Measurements from ENCODE around the gene PCDHGA11.
"Not testable (repeated sequence)": the region's sequence is repeated elsewhere in the genome, so short reads cannot be mapped to it uniquely, and the experiment has no call there.

The PCDHGA11 gene

GRCh38 chr5:141420855-141421488, at the start of gene PCDHGA11:
PCDHGA11 (plus strand) TSS chr5:141421051; CDS start chr5:141421228, 177 bp downstream.
- H3K4me3 ChIP-seq (ENCODE audit: control insufficient read depth, low read depth, low read length): peak within 1 kb of the TSS; percentile 59
- peak; percentile 80 for DNase-seq (ENCODE audit: low read depth)
- TF ChIP-seq, protein P1, sequence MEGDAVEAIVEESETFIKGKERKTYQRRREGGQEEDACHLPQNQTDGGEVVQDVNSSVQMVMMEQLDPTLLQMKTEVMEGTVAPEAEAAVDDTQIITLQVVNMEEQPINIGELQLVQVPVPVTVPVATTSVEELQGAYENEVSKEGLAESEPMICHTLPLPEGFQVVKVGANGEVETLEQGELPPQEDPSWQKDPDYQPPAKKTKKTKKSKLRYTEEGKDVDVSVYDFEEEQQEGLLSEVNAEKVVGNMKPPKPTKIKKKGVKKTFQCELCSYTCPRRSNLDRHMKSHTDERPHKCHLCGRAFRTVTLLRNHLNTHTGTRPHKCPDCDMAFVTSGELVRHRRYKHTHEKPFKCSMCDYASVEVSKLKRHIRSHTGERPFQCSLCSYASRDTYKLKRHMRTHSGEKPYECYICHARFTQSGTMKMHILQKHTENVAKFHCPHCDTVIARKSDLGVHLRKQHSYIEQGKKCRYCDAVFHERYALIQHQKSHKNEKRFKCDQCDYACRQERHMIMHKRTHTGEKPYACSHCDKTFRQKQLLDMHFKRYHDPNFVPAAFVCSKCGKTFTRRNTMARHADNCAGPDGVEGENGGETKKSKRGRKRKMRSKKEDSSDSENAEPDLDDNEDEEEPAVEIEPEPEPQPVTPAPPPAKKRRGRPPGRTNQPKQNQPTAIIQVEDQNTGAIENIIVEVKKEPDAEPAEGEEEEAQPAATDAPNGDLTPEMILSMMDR (conservative IDR thresholded peaks at IDR 0.05; ENCODE audit: control insufficient read depth, insufficient read depth, low read depth, low read length): peak; percentile 75

GRCh38 chr5:141371572-141372475, 49.0 kb upstream of the PCDHGA11 start:
- no peak overlapping the region for H3K4me3 ChIP-seq (ENCODE audit: control insufficient read depth, low read depth, low read length)
- TF ChIP-seq, protein P1 (conservative IDR thresholded peaks at IDR 0.05; ENCODE audit: control insufficient read depth, insufficient read depth, low read depth, low read length): no peak
- DNase-seq (ENCODE audit: low read depth): no peak

- H3K4me3 ChIP-seq (ENCODE audit: control insufficient read depth, low read depth, low read length): peak within 1 kb of the TSS; percentile 44
- TF ChIP-seq, protein P1 (conservative IDR thresholded peaks at IDR 0.05; ENCODE audit: control insufficient read depth, insufficient read depth, low read depth, low read length): peak; percentile 64
- peak; percentile 50 for DNase-seq (ENCODE audit: low read depth)
Observed at GRCh38 chr5:141373673-141374317, 47.1 kb upstream of the PCDHGA11 start, which contains the start of gene PCDHGA6. PCDHGA6 (plus strand) TSS chr5:141373891; CDS start chr5:141374084, 193 bp downstream.

DNA sequence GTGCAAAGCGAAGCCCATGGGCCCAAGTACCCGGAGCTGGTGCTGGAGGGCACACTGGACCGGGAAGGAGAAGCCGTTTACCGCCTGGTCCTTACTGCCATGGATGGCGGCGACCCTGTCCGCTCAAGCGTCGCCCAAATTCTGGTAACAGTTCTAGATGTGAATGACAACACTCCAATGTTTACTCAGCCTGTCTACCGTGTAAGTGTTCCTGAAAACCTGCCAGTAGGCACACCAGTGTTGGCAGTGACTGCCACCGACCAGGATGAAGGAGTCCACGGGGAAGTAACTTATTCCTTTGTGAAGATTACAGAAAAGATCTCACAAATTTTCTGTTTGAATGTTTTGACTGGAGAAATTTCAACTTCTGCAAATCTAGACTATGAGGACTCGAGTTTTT, 46.2 kb upstream of the PCDHGA11 start:
- TF ChIP-seq, protein P1 (conservative IDR thresholded peaks at IDR 0.05; ENCODE audit: control insufficient read depth, insufficient read depth, low read depth, low read length): no peak
- H3K4me3 ChIP-seq (ENCODE audit: control insufficient read depth, low read depth, low read length): no peak overlapping the region
- no peak for DNase-seq (ENCODE audit: low read depth)

- H3K4me3 ChIP-seq (ENCODE audit: control insufficient read depth, low read depth, low read length); DNase-seq (ENCODE audit: low read depth): not testable (repeated sequence)
- TF ChIP-seq, protein P1 (conservative IDR thresholded peaks at IDR 0.05; ENCODE audit: control insufficient read depth, insufficient read depth, low read depth, low read length): peak; percentile 9
Observed at GRCh38 chr5:141375444-141376155, 45.3 kb upstream of the PCDHGA11 start.

Measured in fibroblast of mammary gland (primary cell).